SK-N-MC (cell line): ENCODE measurements around the gene AQP3.

ENCODE experiments used
- EZH2 ChIP-seq: fragments of 200-600 bp; sonication (generic); IDR thresholded peaks from one replicate; pipeline ENCODE4 v1.6.1; 2017; ENCODE audit warnings: antibody characterized with exemption
- POLR2AphosphoS5 ChIP-seq: IDR thresholded peaks from 2 replicates; pipeline ENCODE4 v1.6.1; 2012; ENCODE audit warnings: mild to moderate bottlenecking, low read depth, low read length, borderline replicate concordance

- TF ChIP-seq POLR2AphosphoS5 = no peak
- no peak for TF ChIP-seq EZH2
Measured at GRCh38 chr9:33436445-33436844, 10.9 kb downstream of the AQP3 start.
